AG08395 (cell line): ENCODE data around the gene ADH7.
A peak's percentile ranks its signal among the peaks of the same experiment; 100 is the strongest.

Experiments used
- DNase-seq: peaks from one replicate; pipeline ENCODE4 v3.0.0; 2012; ENCODE audit warnings: mixed read lengths, low spot score

Gene ADH7

DNA sequence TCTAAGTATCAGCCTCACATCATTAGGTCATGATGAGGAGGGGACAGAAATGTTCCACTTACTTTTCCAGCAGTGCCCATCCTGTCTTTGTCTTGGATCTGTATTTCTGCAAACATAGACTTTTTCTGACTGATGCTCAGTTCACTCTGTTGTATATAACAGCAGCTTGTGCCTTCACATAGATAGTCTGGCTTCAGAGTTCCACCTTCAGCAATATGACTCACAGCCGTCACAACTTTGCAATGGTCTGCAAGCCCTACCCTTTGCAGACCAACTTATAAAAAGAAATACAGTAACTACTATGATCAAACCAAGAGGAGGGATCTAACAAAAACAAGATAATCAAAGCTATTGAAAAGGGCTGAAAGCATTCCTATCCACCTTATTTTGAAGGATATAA lies at the start of gene ADH7:
TSS of gene ADH7 (minus strand) at position 189 of the 400 bp plus-strand sequence. CDS start at position 80, 109 bp downstream.
- DNase-seq = no peak

DNA sequence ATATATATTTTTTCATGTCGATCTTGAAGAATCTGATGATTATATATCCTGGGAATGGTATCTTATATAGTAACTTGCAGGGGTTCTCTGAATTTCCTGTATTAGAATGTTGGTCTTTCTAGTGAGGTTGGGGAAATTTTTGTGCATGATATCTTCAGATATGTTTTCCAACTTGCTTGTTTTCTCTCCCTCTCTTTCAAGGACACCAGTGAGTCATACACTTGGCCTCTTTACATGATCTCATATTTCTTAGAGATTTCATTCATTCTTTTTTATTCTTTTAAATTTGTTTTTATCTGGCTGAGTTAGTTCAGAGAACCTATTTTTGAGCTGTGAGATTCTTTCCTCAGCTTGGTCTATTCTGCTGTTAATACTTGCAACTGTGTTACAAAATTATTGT lies 48.5 kb upstream of the ADH7 start:
- DNase-seq = no peak

DNA sequence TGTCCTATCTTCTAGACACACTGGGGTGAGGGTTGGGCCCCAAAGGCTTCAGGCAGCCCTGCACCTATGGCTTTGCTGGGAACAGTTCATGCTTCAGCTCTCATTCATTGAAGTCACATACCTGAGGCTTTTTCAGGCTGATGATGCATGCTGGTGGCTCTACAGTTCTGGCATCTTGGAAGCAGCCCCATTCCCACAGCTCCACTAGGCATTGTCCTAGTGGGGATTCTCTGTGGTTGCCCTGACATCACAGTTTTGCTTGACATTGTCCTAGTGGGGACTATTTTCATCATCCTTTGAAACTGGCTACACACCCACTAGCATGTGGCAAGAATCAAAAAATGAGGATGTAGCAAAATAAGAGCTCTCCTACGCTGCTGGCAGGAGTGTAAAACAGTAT lies 38.0 kb upstream of the ADH7 start:
- no peak for DNase-seq

DNA sequence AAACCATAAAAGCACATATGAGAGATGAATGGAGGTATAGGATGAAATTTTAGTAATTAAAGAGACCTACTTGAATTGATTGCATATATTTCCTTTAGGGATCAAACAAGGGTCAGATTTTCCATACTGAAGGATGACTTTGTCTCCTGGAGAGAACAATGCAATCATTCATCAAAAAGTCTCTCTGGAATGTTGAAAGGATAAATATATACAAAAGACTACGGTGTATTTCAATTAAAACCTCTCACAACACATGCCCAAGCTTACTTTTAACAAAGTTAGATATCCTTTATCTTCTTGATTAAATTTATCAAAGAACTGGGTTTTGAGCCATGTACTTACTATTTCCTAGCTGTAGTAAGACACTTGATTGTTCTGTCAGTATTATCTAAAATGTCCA lies 36.8 kb upstream of the ADH7 start:
- DNase-seq = no peak

DNA sequence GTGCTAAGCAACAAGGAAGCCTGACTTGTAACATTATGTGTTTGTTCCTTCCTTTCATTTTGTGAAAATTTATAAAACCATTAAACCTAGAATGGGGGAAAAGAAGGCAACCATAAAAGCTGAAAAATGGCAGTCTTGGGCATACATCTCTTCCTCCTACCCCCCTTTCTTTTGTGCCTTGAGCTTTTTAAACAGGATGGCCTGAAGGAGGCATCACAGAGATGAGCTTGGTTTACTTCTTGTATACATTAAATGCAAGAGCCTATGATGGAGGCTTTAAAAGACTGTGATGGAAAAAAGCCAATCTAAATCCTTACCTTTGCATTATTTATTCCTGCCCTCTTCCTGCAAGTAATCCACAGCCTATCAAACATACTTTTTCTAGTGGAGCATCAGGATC lies 36.2 kb upstream of the ADH7 start:
- no peak for DNase-seq

DNA sequence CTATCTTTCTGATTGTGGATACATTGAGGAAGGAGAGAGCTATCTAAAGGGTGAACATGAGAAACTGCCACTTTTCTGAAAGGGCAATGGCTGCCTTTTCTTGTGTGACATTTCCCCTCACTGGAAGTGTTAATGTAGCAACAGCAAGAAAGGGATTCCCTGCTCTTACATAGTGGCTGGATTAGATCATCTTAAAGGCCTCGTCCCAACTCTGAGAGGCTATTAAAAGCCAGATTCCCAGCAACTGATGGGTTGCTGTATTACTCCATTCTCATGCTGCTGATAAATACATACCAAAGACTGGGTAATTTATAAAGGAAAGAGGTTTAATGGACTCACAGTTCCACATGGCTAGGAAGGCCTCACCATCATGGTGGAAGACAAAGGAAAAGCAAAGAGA lies 33.7 kb upstream of the ADH7 start:
- no peak for DNase-seq

DNA sequence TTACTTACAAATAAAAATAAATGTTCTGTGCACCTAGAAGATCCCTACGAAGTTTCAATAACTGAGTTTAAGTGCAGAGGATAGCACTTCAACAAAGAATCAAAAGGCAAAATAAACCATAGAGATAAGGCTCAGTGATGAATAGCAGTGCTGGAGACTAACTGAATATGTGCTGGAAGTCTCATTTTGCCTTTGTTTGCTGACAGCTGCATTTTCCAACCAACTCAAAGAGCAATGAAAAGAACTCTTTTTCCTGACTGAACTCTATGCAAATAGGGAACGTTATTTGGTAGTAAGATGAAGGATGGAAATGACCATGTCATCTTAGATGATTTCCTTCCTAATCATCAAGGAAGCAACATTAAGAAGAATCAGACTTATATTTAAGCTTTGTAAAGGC lies 32.7 kb upstream of the ADH7 start:
- no peak for DNase-seq

DNA sequence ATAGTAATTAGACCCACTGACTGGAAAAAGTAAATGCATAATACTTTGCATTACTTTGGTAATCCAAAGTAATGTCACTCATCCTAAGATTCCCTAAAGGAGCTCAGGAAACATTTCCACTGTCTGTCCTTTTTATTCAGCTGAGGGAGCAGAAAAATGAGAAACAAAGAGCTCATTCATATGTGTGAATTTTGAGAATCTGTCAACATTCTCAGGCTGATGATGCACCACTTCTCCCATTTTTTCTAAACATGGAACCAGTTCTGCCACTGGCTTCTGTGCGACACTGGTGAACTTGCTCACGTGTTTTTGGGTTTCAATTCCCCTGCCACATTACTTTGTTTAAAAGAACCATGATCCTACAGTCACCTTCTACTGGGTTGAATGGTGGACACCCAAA lies 28.4 kb upstream of the ADH7 start:
- DNase-seq = no peak

DNA sequence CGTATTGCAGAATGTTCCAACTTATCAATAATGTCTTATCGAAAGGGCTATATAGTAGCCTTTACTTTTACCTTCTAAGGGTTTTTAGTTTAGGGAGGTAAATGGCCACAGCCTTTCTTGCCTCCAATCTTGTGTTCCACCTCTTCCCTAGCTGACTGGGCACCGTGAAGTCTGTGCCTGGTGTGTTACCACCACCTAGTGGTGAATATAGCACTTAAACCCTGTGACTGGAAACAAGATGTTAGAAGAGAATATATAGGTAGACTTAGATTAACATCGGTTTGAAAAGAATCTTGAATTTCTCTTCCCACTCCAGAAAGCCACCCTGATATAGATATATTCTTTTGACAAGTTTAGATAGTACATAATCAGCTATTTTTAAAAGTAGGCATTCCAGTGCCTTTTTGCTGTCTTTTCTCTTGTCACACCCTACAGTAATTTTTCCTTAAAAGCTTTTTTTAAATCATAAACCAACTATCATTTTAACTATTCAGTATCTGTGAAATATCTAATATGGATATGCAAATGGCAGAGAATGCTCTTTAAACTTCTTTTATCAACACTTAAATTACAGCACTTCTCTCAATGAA lies 27.8 kb upstream of the ADH7 start:
- peak; percentile 83 for DNase-seq

DNA sequence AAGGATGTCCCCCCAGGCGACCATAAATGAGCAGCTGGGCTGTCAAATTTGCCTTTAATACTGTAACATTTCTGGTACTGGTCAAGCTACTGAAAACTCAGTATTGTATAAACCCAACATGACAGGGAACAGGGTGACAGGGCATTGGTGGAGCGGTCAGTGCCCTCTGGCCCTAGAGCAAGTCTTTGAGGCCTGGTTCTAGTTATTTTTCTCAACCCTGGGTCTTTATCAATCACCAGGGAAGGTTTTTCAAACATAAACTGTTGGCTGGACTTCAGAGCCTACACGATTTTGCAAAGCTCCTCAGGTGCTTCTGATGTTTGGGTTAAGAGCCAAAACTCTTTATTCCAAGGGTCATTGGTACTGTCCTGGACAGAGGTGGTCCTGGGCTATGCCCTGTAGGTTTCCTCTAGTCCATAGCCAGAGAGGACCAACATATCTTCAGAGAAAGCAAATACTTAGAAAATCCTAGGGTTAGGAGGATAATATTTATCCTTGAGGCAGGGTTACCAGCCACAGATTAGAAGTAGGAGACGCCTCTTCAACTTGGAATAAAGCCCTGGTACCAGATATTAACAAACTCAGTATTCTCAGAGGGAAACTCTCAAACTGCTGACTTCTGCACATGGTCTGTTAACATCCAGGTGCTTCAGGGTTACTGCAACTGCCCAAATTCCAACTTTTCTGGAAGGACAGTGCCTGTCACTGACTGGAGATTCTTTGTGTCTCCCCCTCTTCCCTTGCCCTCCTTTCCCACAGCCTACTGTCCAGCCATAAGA lies 26.7 kb upstream of the ADH7 start:
- DNase-seq = no peak

DNA sequence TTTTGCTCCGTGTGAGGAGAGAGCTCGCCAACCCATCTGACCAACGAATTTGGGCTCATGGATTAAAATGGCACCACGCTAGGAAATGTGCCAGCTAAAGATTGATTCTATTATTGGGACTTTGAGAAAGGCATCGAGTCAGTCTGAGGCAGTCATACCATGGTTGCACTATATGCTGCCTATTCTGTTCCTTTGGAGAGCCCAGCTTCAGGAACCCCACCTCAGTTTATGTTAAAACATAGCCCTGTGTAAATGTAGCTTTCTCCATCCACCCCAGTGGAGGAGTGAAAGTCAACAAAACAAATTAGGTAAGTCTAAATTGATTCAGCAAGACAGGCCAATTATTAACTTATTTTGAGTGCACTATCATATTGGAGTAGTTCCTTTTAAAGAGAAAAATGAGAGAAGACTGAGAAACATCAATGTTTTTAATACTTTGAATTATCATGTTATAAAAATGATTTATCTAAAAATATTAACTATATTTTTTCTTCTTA lies 24.5 kb upstream of the ADH7 start:
- no peak for DNase-seq

DNA sequence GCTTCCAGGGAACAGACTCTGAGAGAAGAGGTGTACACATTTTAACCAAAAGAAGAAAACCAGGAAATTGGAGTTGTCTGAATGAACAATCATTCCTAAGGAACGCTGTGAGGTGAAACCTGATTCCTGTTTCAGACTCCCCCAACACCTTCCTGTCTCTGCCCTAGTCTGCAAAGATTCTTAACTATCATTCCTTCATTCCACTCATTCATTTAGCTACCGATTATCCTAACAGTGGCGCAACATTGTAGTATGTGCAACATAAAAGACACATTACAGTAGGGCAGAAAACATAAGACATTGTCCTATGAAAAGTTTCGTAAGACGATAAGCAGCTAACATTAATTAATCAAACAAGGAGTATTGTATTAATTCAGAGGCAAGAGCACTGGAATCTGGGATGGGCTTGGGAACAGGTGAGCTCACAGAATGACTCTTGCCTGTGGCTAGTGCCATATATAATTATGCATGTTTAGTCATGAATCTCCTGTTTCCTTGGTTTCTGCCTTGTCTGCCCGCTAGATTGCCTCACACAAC lies 23.8 kb upstream of the ADH7 start:
- DNase-seq = no peak

DNA sequence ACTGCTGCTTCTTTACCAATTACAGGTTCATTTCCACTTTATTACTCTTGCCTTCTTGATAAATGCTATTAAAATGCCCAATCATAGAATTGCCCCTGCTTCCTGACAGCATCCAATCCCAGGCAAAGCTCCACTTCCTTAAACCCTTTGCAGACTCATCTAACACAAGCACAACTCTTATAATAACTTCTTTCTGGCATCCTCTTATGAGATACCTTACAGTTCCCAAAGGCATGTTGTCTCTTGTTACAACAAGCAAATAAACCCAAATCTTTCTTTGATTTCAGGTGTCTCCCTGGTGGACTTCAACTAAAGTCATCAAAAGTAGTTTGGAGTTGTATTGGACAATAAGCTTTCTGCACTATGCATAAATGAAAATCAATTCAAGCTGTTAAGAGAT lies 22.5 kb upstream of the ADH7 start:
- no peak for DNase-seq

DNA sequence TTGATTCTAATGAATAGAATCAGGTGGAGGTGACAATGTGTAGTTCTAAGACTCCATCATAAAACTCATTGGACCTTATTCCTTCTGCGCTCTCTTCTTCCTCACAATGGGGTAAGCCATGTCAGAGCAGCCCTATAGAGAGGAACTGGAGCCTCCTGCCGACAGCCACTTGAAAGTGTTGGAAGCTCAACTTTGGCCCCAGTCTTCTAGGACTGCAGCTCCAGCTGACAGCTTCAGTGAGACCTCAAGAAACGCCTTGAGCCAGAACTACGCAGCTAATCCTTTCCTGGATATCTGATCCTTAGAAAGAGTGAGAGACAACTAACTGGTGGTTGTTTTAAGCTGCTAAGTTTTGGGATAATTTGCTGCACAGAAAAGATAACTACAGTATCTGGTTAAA lies 22.1 kb upstream of the ADH7 start:
- DNase-seq = no peak

DNA sequence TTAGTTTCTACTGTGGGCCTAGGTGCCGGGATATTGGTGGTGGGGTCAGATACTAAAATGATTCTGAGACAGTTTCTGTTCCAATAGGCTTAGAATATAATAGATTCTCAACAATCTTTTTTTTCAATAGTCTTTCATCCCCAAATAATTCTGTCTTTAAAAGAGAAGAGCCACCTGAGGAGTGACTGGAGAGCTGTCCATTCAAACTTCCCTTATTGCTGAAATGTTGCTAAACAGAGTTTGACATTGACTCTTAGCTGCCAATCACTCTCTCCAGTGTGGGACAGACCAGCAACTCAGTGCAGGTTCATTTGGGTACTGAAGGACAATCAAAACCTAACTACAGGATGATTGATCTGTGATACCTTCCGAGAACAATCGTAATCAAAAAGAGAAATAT lies 12.4 kb upstream of the ADH7 start:
- DNase-seq = no peak

DNA sequence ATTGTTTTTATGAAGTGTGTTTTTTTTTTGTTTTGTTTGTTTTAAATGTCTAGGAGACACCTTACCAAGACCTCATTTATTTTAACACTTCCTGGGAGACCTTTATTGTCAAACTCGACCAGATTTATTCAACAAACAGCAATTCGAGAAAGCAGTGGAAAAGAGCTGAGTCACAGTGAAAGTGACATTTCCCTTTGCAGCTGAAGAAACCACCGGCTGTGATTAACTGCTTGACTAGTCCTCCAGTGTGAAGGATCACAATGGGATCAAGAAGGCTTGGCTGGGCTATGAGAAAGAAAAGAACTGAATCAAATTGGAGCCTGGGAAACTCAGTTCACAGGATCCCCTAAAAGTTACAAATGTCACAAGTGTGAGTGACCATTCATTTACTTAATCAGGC lies 11.9 kb upstream of the ADH7 start:
- peak; percentile 27 for DNase-seq

DNA sequence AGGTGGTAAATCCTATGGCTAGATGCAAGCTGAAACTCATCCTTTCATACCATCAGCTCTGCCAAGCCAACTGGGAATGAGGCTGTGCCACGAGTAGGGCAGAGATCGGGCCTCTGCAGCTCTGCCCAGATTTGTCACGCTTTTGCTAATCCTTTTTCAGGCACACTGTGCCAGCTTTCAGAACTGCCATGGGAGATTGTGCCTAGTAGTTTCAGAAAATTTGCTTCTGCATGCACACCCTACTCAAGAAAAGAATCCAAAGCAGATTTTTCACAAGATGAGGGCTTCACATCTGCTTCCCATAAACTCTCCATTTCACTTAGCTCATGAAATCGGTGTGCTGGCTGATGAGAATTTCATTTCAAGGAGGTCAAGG lies 3.3 kb upstream of the ADH7 start:
- DNase-seq = no peak

DNA sequence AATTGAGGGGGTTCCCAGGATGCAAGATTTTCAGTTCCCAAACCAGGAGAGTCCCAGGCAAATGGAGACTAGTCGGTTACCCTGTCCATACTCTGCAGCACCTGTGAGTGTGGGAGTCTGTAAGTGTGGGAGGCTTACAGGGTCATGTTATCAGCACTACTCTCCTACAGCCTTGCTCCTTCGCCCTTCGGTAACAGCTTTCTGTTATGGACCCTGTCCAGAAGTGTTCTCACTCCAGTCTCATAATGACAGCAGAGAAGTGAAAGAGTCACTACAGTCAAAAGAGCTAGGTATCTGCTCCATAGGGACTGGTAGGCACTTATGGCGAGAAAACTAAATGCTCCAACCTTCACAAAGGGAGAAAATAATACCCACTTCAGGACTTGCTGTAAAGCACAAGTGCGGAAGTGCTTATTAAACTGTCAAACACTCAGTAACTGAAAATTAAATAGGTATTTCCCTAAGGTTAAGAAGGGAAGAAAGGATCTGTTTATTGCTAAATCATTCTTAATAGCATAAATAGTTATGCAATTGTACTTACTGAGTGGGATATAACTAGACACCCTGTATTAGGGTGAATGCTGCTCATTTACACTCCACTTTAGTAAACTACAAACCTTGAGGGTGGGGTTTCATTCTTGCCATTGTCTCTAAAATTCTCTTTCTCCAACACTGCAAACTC lies 2.7 kb upstream of the ADH7 start:
- no peak for DNase-seq

DNA sequence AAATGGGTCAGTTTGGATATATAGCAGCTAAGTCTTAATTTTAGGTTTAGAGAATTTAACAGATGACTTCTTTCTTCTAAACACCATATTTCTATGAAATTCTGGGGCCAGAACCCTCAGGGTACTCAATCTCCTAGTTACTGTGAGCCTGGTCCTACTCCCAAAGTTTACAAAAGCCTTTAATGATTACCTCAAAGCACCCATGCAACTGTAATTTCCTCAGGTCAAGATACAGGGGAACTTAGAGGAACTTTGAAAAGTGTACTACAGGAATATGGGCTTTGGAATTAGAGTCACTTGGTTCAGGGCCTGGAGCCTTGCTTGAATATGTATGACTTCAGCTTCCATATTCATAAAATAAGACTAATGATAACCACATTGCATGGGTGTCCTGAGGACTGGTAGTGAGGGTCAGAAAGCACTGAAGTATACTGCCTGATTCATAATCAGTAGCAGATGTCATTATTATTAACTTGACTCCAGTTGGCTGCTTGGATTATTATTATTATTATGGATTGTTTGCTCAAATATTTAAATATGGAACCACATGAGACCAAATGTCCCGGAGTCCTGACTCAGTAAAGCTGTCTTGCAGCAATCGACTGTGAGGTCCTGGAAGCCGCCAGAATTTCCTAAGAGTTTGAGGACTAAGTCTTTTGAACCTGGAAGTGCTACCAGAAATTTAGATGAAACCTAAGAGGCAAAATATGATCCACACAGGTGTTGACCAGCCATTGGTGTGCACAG lies 2.0 kb upstream of the ADH7 start:
- DNase-seq = no peak

DNA sequence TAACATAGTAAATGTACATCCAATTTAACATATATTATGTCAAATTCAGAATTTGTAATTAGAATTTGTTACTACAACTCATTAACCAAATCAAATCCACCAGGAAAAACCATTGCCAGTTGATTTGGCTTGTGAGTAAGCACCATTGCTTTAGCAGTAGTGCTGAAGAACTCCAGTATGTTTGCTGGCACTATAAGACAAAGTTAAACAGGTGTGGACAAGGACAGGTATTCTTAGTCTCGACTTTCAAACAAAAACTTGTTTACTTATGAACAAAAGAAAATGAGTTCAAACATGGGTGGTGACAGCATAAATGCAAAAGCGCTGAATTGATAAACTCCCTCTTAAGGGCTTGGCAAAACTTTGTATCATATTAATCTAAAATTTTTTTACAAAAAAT lies 1.3 kb upstream of the ADH7 start:
- DNase-seq = no peak

DNA sequence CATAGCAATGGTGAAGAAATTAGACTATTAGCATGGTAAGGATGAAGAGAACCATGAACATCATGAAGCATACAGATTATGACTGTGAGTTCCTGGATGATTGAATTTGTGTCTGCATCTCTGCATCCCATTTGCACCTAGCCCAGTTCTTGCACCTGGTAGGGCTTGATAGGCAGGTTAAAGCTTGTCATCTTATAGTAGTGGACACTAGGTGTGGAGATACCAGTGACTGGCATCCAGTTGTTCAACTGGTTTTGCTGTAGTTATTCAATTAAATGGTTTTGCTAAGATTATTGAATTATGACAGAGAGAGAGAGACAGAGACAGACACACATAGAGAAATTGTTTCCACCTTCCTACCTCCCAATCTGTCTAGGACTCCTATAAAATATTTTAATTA lies 5.0 kb downstream of the ADH7 start:
- DNase-seq = no peak

DNA sequence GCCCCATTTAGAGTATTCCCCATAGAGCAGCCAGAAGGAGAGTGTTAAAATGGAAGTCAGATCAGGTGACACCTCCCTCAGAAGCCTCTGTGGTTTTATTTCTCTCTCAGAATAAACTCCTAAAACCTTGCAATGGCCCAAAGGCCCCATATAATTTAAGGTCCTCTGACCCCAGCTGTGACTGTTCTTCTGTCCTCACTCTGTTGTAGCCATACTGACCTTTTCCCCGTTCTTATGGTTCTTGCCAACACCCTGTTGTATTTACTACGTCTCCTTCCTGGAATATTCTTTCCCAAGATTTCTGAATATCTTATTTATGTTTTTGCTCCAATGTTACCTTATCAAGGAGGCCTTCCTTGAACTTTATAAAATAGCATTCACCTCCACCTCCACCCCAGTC lies 18.0 kb downstream of the ADH7 start:
- no peak for DNase-seq
